Mesendoderm (in vitro differentiated cells): ENCODE measurements around the gene BAIAP2.
A peak's percentile ranks its signal among the peaks of the same experiment; 100 is the strongest.

ENCODE experiments used
- DNase-seq: peaks from one replicate; pipeline ENCODE4 v3.0.0; 2013
- H2AK5ac ChIP-seq: 2 replicates; pipeline ENCODE4 v1.6.1; 2013; ENCODE audit warnings: low read length, inconsistent platforms
- H2BK120ac ChIP-seq: 2 replicates; pipeline ENCODE4 v1.6.1; 2013; ENCODE audit warnings: low read depth, mild to moderate bottlenecking, low read length, moderate library complexity, mixed read lengths
- H2BK15ac ChIP-seq: replicated peaks from 2 replicates; pipeline ENCODE4 v1.6.1; 2013; ENCODE audit warnings: low read depth, mild to moderate bottlenecking, moderate library complexity
- H2BK5ac ChIP-seq: 2 replicates; pipeline ENCODE4 v1.6.1; 2013; ENCODE audit warnings: low read length, inconsistent platforms
- H3K18ac ChIP-seq: 2 replicates; pipeline ENCODE4 v1.6.1; 2013; ENCODE audit warnings: mild to moderate bottlenecking, low read length, mixed read lengths
- H3K23ac ChIP-seq: one replicate; pipeline ENCODE4 v1.6.1; 2013; ENCODE audit warnings: low read length
- H3K27ac ChIP-seq: 2 replicates; pipeline ENCODE4 v1.5.1; 2013; ENCODE audit warnings: low read depth, mild to moderate bottlenecking, inconsistent platforms, low read length, moderate library complexity
- H3K27me3 ChIP-seq: 2 replicates; pipeline ENCODE4 v1.6.1; 2013; ENCODE audit warnings: low read length, control low read depth, mild to moderate bottlenecking, inconsistent platforms; ENCODE audit not compliant: insufficient read depth, poor library complexity
- H3K36me3 ChIP-seq: 2 replicates; pipeline ENCODE4 v1.6.1; 2013; ENCODE audit warnings: low read length, inconsistent platforms; ENCODE audit not compliant: control insufficient read depth, insufficient read depth
- H3K4ac ChIP-seq: one replicate; pipeline ENCODE4 v1.6.1; 2013; ENCODE audit warnings: low read depth, mild to moderate bottlenecking, low read length, moderate library complexity
- H3K4me1 ChIP-seq: 2 replicates; pipeline ENCODE4 v1.6.1; 2013; ENCODE audit warnings: low read depth, low read length, inconsistent platforms; ENCODE audit not compliant: control insufficient read depth
- H3K4me2 ChIP-seq: 2 replicates; pipeline ENCODE4 v1.6.1; 2013; ENCODE audit warnings: low read length
- H3K4me3 ChIP-seq: 2 replicates; pipeline ENCODE4 v1.5.1; 2013; ENCODE audit warnings: mild to moderate bottlenecking, low read length
- H3K56ac ChIP-seq: one replicate; pipeline ENCODE4 v1.6.1; 2013; ENCODE audit warnings: low read length
- H3K79me1 ChIP-seq: 2 replicates; pipeline ENCODE4 v1.6.1; 2013; ENCODE audit warnings: low read length, inconsistent platforms
- H3K79me2 ChIP-seq: 2 replicates; pipeline ENCODE4 v1.6.1; 2013; ENCODE audit warnings: mild to moderate bottlenecking, low read length; ENCODE audit not compliant: control insufficient read depth, insufficient read depth
- H3K9ac ChIP-seq: 2 replicates; pipeline ENCODE4 v1.6.1; 2013; ENCODE audit warnings: low read length, inconsistent platforms
- H4K5ac ChIP-seq: one replicate; pipeline ENCODE4 v1.6.1; 2013; ENCODE audit warnings: low read length
- H4K8ac ChIP-seq: one replicate; pipeline ENCODE4 v1.6.1; 2013; ENCODE audit warnings: low read depth, mild to moderate bottlenecking, control low read depth, low read length, moderate library complexity
- WGBS: extraction: QIAGEN DNeasy Blood & Tissue Kit; methylation state at CpG from one replicate; pipeline ENCODE4 v1.1.7; 2013; ENCODE audit warnings: low lambda C conversion rate, missing lambda C conversion rate; ENCODE audit not compliant: insufficient coverage; ENCODE audit errors: extremely low coverage; 5-methylcytosine and 5-hydroxymethylcytosine counted together

Gene BAIAP2

DNA sequence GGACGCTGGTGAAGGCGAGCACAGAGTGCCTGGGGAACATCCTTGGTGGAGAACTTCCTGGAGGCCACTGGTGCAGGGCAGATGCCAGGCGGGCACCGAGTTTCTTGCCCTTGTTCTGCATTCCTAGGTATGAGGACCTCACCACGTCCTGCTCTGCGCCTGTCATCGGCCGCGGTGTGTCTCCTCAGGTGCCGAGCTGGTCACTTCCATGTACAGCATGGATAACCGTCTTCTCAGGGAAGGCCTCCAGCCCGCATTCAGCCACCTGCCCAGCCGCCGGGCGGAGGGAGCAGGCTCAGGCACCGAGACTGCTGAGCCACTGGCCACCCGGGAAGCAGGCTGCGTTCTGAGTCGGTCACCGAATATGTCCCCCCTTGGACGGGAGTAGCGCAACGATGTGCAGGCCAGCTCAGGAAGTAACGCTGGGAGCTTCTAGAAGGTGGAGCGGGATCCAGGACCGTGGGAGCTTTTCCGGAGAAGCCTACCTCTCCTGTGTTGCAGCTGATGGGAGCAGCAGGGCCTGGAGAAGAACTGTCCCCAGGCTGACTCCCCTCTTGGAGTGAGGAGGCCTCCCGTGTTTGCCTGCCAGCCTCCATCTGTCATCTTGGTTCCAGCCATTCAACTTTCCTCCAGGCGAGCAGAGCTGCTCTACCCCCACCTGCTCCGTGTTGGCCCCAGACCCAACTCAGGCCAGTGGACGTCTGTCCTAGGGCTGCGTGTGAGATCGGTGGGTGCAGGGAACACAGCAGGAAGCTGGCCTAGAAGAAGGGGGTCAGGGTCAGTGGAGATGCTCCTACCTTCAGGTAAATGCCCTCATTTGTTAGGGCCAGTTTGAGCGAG is 2.1 kb upstream of the BAIAP2 start:
- Histone ChIP-seq H3K79me1 (peaks cover 4% of the 10 kb centered on the region), H3K9ac (no peak overlapping the region), H3K4me1 (no peaks in the 10 kb centered on the region), H3K27me3 (no peaks in the 10 kb centered on the region), H2AK5ac (no peak overlapping the region), H4K5ac (no peak overlapping the region), H2BK120ac (no peak overlapping the region), H3K36me3 (no peaks in the 10 kb centered on the region), H2BK5ac (no peak overlapping the region), H3K18ac (no peak overlapping the region), H3K56ac (no peak overlapping the region), H3K27ac (no peak overlapping the region), H3K4me2 (no peak overlapping the region), H3K79me2 (no peaks in the 10 kb centered on the region), H2BK15ac (no peak overlapping the region), H3K4ac (no peak overlapping the region), H4K8ac (no peak overlapping the region), H3K23ac (no peak overlapping the region), H3K4me3 (no peak overlapping the region)
- no CpG with 5 or more reads among the region's 34 CpGs for WGBS
- no peak for DNase-seq

DNA sequence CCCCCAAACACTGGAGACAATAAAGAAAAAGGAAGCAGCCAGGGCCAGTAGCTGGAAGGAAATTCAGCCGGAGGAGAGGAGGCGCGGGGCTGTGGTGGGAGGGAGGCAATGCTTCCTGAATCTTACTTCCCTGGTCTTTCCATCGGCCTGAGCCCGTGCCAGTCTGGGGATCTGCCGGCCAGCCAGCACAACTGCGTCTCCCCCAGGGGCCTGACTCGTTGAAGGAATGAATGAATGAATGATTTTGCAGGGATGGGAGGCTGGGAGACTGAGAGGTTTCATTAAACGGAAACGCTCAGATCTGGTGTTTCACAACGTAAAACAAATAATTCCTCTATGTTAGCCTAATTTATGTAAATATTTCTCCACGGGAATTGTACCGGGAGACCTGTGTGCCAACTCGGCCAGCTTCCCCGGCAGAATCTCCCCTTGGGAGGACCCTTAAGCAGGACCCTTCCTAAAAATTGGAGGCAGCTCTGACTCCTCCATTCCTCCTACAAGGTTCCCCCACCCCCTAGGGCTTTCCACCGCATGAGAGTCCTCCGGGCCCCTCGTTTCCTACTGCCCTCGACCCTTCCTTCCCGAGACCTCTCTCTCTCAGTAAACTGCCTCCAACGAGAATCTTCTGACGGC is 1.3 kb upstream of the BAIAP2 start:
- no peak overlapping the region for H3K4ac ChIP-seq
- peak overlapping the region; percentile 25 for H3K4me3 ChIP-seq
- no CpG with 5 or more reads among the region's 22 CpGs for WGBS

DNA sequence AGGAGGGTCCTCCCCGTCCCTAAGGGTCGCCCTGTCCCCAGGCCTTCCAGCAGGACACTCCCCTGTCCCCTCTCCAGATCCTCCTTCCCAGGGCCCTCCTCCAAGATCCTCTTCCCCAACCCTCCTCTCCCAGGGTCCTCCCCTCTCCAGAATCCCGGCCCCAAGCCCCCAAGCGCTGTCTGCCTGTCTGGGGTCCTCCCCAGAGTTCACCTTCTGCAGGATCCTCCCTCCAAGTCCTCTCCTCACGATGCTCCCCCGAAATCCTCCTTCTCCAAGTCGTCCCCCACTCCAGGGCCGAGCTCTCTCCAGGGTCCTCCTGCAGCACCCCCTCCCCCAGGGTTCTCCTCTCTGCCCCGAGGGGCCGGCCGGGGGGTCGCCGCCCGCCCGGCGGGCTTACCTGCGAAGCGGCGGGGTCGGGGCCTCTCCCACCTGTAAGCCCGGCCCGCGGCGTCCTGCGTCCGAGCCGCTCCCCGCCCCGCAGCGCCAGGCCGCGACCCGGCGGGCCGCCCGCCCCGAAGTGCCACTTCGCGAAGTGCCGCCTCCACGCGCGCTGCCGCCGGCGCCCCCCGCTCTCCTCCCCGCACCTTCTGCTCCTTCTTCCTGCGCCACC is 678 bp upstream of the BAIAP2 start:
- H3K18ac ChIP-seq: peak overlapping the region; percentile 45
- no peak overlapping the region for H3K27ac ChIP-seq
- DNase-seq: peak; percentile 50
- no peaks in the 10 kb centered on the region for H3K79me2 ChIP-seq
- no peak overlapping the region for H3K4ac ChIP-seq
- H2BK120ac ChIP-seq: no peak overlapping the region
- no peaks in the 10 kb centered on the region for H3K36me3 ChIP-seq
- H3K4me1 ChIP-seq: no peaks in the 10 kb centered on the region
- H3K4me2 ChIP-seq: peak overlapping the region; percentile 64
- H4K5ac ChIP-seq: no peak overlapping the region
- H3K27me3 ChIP-seq: no peaks in the 10 kb centered on the region
- peak overlapping the region; percentile 25 for H3K4me3 ChIP-seq
- WGBS: no CpG with 5 or more reads among the region's 49 CpGs
- peaks cover 8% of the 10 kb centered on the region for H3K79me1 ChIP-seq
- peak overlapping the region; percentile 53 for H3K9ac ChIP-seq
- H2BK15ac ChIP-seq: no peak overlapping the region
- no peak overlapping the region for H2AK5ac ChIP-seq
- peak overlapping the region; percentile 34 for H3K56ac ChIP-seq
- H2BK5ac ChIP-seq: no peak overlapping the region
- no peak overlapping the region for H4K8ac ChIP-seq
- no peak overlapping the region for H3K23ac ChIP-seq

More for the DNA sequence above, 1.3 kb upstream of the BAIAP2 start:
- Histone ChIP-seq H4K5ac (no peak overlapping the region), H3K18ac (no peak overlapping the region), H3K4me2 (peak overlapping the region; percentile 64), H3K56ac (peak overlapping the region; percentile 34), H2BK15ac (no peak overlapping the region), H3K23ac (no peak overlapping the region), H2BK5ac (no peak overlapping the region), H3K9ac (peak overlapping the region; percentile 53), H3K27me3 (no peaks in the 10 kb centered on the region), H3K79me2 (no peaks in the 10 kb centered on the region), H3K27ac (no peak overlapping the region), H3K79me1 (peaks cover 4% of the 10 kb centered on the region), H3K36me3 (no peaks in the 10 kb centered on the region), H4K8ac (no peak overlapping the region), H2BK120ac (no peak overlapping the region), H3K4me1 (no peaks in the 10 kb centered on the region), H2AK5ac (no peak overlapping the region)
- no peak for DNase-seq

DNA sequence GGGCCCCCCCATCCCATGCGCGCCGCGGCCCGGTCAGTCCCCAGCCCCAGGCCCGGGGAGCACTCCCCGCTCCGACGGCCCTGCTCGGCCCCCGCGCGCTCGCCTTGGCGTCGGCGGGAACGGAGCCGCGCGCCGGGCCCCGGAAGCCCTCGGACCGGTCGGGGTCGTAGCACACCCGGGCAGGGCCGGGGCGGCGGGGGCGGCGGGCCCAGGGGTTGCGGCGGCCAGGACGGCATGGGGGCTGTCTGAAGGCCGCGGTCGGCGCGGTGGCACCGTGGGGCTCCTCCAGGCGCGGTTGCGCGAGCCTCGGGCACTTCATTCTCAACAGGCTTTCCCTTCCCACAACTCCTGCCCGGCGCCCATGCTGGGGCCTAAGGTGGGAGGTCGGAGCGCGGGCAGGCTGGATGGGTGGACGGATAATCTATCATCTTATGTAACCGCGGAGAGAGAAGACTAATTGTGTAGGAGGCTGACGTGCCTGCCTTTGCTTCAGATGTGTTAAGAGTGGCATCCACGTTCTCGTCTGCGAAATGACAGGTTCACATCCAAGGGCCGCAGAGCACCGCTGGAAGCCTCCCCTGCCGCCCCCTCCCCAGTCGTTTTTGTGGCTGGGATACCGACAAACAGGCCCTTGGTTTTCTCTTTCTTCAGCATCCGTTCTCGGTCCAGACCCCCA is 708 bp downstream of the BAIAP2 start:
- Histone ChIP-seq H3K9ac (peak overlapping the region; percentile 77), H3K27me3 (no peaks in the 10 kb centered on the region), H3K79me2 (no peaks in the 10 kb centered on the region), H3K23ac (no peak overlapping the region), H2BK120ac (no peak overlapping the region), H4K8ac (no peak overlapping the region), H2BK15ac (no peak overlapping the region), H4K5ac (no peak overlapping the region), H2AK5ac (no peak overlapping the region), H3K4me2 (peak overlapping the region; percentile 17), H3K79me1 (peaks cover 9% of the 10 kb centered on the region), H3K27ac (no peak overlapping the region), H3K4me1 (no peaks in the 10 kb centered on the region), H3K4ac (no peak overlapping the region), H3K36me3 (no peaks in the 10 kb centered on the region), H2BK5ac (no peak overlapping the region), H3K56ac (peak overlapping the region; percentile 89), H3K18ac (no peak overlapping the region), H3K4me3 (peak overlapping the region; percentile 82)
- WGBS: no CpG with 5 or more reads among the region's 66 CpGs
- no peak for DNase-seq

DNA sequence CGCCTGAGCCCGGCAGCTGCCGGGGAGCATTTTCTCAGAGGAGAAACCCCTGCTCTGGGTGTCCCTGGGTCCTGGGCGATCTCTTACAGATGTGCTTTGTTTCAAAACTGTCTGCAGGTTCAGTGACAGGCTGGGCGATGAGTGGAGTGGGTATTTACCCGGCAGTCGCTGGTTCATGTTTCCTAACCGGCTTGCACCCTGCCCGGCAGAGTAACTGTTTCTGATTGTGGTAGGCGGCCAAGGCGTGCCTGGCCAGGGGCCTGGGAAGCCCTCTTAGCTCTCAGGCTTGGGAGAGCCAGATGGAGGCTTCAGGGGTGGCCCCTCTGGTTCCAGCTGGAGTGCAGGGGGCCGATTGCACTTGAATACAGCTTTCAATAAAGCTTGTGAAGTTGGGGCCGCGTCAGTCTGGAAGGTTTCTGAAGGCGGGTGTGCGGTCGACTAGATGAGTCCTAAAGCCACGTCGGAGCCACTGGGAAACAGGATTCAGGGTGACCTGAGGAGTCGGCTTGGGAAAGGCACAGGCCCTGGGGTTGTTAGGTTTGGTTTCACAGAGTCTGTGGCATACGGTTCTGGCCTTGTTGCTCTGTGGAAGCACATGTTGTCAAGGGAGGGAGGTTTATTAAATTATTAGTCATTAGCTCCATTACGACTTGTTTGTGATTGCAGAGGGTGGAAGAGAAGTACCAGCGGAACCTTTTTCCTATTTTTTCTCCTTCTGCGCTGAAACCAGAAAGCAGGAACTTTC is 1.4 kb downstream of the BAIAP2 start:
- no CpG with 5 or more reads among the region's 24 CpGs for WGBS
- H3K79me2 ChIP-seq: no peaks in the 10 kb centered on the region
- H3K18ac ChIP-seq: no peak overlapping the region
- H3K27me3 ChIP-seq: no peaks in the 10 kb centered on the region
- no peaks in the 10 kb centered on the region for H3K36me3 ChIP-seq
- no peak overlapping the region for H2BK5ac ChIP-seq
- no peak overlapping the region for H3K27ac ChIP-seq
- H3K4me1 ChIP-seq: no peaks in the 10 kb centered on the region
- no peak overlapping the region for H2BK15ac ChIP-seq
- peak overlapping the region; percentile 45 for H3K23ac ChIP-seq
- peak overlapping the region; percentile 89 for H3K56ac ChIP-seq
- H3K4me3 ChIP-seq: no peak overlapping the region
- no peak overlapping the region for H2BK120ac ChIP-seq
- no peak for DNase-seq
- H3K9ac ChIP-seq: peak overlapping the region; percentile 77
- no peak overlapping the region for H3K4ac ChIP-seq
- no peak overlapping the region for H4K8ac ChIP-seq
- peaks cover 12% of the 10 kb centered on the region for H3K79me1 ChIP-seq
- no peak overlapping the region for H3K4me2 ChIP-seq
- H4K5ac ChIP-seq: no peak overlapping the region
- no peak overlapping the region for H2AK5ac ChIP-seq
